ENCODE measurements around the gene CSK.

- TF ChIP-seq CTCF (IDR thresholded peaks at IDR 0.05) = no peak
- no peak for TF ChIP-seq POLR2A (IDR thresholded peaks at IDR 0.05)
These were observed 53.5 kb downstream of the CSK start for GRCh38 chr15:74835312-74835823.
